LNCAP (cell line): ENCODE data around the gene ZFYVE27.
A peak's percentile ranks its signal among the peaks of the same experiment; 100 is the strongest.

Source experiments
- TF ChIP-seq, protein P1 (sequence below): fragments of 450-650 bp; IDR thresholded peaks from 2 replicates; pipeline ENCODE4 v1.5.1; 2017; ENCODE audit warnings: mild to moderate bottlenecking

The ZFYVE27 gene, protein sequence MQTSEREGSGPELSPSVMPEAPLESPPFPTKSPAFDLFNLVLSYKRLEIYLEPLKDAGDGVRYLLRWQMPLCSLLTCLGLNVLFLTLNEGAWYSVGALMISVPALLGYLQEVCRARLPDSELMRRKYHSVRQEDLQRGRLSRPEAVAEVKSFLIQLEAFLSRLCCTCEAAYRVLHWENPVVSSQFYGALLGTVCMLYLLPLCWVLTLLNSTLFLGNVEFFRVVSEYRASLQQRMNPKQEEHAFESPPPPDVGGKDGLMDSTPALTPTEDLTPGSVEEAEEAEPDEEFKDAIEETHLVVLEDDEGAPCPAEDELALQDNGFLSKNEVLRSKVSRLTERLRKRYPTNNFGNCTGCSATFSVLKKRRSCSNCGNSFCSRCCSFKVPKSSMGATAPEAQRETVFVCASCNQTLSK

DNA sequence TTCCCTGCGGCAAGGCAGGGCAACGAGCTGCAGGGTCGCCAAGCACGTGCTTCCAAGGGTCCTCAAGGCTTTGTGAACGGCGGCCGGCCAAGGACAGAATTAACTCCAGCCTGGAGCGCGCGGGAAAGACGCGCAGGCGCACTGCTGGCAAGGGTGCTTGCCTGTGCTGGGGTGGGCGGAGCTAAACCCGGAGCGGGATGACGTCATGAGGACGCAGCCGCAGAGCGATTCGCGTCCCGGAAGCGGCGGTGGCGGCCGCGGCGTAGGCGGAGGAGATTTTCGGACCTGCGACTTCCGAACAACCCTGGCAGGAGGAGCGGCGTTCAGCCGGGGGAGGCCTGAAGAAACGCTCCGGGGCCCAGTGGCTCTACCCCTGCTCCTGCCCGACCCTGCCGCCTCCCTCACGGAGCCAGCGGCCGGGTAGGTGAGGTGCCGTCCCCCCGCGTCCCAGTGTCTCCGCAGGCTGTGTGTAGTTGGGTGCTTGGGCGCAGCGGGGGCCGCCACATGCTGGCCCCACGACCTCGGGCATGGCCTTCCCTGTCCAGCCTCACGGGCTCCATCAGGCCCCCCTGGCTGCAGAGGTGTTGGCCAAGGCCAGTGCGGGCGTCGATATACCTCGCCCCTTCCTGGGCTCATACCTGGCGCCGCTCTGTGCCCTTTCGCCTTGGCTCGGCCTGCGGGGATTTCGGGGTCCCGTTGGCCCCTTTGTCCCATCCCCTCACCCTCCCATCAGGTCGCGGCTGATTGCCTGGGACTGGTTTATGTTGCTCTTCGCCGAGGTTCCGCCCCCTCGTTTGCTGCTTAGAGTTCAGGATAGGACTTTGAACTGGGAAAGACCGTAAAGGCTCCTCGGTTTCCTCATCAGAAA is at the start of gene ZFYVE27:
Gene ZFYVE27 (plus strand): TSS at position 227 of the 868 bp plus-strand sequence. CDS start 1,350 bp downstream, outside the sequence.
- TF ChIP-seq, protein P1, sequence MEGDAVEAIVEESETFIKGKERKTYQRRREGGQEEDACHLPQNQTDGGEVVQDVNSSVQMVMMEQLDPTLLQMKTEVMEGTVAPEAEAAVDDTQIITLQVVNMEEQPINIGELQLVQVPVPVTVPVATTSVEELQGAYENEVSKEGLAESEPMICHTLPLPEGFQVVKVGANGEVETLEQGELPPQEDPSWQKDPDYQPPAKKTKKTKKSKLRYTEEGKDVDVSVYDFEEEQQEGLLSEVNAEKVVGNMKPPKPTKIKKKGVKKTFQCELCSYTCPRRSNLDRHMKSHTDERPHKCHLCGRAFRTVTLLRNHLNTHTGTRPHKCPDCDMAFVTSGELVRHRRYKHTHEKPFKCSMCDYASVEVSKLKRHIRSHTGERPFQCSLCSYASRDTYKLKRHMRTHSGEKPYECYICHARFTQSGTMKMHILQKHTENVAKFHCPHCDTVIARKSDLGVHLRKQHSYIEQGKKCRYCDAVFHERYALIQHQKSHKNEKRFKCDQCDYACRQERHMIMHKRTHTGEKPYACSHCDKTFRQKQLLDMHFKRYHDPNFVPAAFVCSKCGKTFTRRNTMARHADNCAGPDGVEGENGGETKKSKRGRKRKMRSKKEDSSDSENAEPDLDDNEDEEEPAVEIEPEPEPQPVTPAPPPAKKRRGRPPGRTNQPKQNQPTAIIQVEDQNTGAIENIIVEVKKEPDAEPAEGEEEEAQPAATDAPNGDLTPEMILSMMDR: no peak

DNA sequence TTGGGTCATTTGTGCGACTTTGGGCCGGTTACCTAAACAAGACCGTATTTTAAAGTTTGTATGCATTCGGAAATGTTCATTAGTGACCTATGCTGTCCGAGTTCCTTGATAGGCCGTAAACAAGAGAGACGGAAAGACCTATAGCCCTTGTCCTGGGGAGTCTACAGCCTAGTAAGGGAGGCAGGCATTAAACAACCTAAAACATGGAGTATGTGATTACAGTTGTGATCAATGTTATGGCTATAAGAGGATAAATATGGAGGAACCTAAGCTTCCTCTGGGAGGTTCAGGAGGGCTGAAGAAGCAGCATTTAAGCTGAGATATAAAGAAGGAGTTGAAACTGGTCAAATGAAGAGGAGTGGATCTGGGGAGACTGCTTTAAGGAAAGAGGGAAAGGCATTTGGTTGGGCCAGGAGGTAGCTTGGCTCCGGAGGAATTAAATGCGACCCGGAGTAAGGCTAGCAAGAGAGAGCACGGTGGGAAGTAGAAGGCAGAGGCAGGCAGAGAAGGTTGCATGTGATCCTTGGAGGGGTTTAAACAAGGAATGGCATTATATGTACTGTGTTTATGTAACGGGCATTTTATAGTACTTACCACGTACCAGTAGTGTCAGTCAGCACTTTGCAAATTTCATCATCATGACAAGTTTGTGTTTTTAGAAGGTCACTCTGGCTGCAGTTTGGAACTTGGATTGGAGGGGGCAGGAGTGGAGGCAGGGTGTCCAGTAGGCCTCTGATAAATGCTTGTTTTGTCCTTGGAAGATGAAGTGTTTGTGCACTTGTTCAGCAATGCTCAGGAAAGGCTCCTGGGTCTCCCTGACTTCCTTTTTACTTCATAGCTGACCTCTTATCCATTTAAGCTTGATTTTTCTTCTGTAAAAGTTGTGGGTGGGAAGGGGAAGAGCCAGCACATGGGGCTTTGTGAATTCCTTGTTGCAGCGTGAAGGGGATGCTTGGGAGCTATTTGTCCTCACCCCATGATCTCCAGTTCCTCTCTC is 48.8 kb upstream of the ZFYVE27 start:
- TF ChIP-seq, protein P1: no peak

DNA sequence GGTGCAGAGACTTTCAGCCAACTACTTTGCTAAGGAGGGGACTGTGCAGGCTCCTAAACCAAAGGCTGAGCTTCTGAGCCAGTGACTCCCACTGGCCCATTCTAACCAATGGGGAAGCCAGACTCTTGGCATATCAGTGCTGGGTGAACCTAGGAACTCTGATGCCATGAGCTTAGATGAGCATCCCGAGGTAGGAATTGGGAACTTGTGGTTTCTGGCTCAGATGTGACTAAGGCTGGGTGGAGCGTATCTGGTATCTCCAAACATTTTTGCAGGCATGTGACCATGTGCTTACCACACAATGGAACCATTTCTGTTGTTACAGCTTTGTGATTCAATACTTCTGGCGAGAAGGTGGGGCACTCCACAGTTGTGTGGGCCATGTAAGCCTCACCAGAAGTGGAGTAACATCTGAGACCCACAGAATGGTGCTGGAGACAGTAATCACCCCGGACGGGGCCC is 47.3 kb upstream of the ZFYVE27 start:
- TF ChIP-seq, protein P1: no peak

DNA sequence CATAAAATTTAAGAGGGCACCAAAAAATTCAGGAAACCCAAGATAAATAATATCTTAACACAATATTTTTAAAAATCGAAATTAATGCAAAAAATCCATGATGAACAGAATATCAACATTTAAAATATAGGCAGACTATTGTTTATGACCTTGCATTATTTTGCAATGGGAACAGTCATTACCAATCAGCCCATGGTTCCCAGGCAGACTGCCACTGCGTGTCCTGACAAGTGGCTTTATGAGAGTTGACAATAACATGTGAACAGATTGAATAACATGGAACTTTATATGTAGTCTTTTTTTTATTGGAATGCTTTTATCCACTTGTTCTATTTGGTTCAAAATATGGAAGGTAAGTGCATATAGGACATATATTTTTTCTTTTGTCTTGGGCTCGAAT is 46.8 kb upstream of the ZFYVE27 start:
- TF ChIP-seq, protein P1: no peak

DNA sequence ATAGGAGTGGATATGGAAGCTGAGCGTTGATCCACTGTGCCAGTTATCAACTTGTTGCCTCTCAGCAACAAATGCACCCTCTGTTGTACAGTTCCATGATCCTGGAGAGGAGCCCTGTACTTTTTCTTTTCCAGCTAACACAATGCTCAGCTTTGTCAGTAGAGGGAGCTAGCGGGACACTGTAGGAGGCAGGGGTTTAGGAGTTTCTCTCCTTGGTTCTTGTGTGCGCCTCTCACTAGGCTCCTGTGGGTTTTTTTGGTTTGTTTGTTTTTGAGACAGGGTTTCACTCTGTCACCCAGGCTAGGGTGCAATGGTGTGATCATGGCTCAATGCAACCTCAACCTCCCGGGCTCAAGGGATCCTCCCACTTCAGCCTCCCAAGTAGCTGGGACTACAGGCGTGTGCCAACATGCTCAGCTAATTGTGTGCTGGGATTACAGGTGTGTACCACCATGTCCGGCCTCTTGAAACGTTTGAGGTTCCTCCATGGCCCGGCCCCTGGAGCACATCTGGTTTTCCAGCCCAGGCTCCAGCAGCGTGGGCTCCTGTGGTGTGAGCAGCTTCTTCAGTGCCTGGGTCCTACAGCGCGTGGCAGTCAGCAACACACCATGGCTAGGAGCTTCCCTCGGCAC is 35.4 kb upstream of the ZFYVE27 start:
- TF ChIP-seq, protein P1: peak; percentile 89

DNA sequence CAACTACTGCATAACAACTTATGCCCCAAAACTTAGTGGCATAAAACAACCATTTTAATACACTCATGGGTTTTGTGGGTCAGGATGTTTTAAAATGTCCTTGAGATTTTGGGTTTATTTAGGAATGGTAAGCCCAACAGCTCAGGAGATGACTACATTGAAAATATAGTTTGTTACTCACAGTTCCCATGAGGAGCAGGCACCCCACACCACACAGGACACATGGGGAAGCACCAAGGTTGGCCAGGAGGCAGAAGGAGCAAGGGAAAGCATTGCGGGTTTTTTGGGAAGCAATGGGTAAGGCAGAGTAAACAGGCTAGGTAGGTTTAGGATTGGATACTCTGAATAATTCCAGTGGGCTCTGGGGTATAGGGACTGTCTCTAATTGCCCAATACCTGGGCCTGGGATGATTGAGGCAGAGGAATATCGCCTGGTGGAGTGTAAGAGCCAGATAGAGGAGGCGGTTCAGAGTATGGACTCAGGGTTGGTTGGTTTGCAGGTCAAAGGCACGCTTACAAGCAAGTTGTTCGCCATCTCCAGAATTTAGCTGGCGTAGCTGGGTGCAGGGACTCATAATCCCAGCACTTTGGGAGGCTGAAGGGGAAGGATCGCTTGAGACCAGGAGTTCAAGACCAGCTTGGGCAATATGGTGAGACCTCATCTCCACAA is 33.4 kb upstream of the ZFYVE27 start:
- TF ChIP-seq, protein P1: no peak
